Activated naive CD4-positive, alpha-beta T cell treated with anti-CD3 and anti-CD28 coated beads, Interleukin-2, amount 10 ng/mL, durations not matched to agents 7 days and 5 days (primary cell): ENCODE results near the gene FBXO27.
"Not testable (repeated sequence)": the region's sequence is repeated elsewhere in the genome, so short reads cannot be mapped to it uniquely, and the experiment has no call there.

Source experiments
- CTCF ChIA-PET: fragments of 350-600 bp; sonication (Branson Sonifier 250); formaldehyde crosslinking; loops from one replicate; lab custom pipeline; 2021; ENCODE audit warnings: antibody characterized with exemption; lab: Charles Lee
- DNase-seq: peaks from one replicate; pipeline ENCODE4 v3.0.0-alpha.2; 2020
- H3K27ac Mint-ChIP-seq: one replicate; pipeline ENCODE4 v1.8.0; 2021; ENCODE audit warnings: mild to moderate bottlenecking, moderate library complexity, mixed read lengths
- H3K27me3 Mint-ChIP-seq: one replicate; pipeline ENCODE4 v1.8.0; 2021; ENCODE audit warnings: mild to moderate bottlenecking, mixed read lengths
- H3K36me3 Mint-ChIP-seq: one replicate; pipeline ENCODE4 v1.8.0; 2021; ENCODE audit warnings: mixed read lengths
- H3K4me1 Mint-ChIP-seq: one replicate; pipeline ENCODE4 v1.8.0; 2021; ENCODE audit warnings: mixed read lengths
- H3K4me3 Mint-ChIP-seq: one replicate; pipeline ENCODE4 v1.8.0; 2021; ENCODE audit warnings: mild to moderate bottlenecking, moderate library complexity, mixed read lengths
- H3K9me3 Mint-ChIP-seq: one replicate; pipeline ENCODE4 v1.8.0; 2021; ENCODE audit warnings: mixed read lengths

FBXO27 gene

DNA sequence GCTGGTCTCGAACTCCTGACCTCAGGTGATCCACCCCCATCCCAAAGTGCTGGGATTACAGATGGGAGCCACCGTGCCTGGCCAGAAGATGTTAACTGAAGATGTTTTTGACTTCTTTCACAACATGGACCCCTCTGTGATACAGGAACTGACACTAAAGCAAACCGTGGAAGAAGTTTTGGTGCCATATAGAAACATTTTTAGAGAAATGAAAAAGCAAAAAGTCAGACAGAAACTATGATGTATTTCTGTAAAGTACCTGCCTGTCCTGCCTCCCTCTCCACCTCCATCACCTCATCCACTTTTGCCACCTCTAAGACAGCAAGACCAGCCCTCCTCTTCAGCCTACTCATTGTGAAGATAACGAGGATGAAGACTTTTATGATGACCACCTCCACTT is 11.3 kb downstream of the FBXO27 start:
- Mint-ChIP-seq H3K36me3 (no peaks in the 10 kb centered on the region), H3K9me3 (peaks cover 1% of the 10 kb centered on the region), H3K27me3 (peaks cover 12% of the 10 kb centered on the region), H3K27ac (no peak overlapping the region), H3K4me3 (no peak overlapping the region), H3K4me1 (no peaks in the 10 kb centered on the region)
- DNase-seq = no peak
- CTCF ChIA-PET = no interaction called here

DNA sequence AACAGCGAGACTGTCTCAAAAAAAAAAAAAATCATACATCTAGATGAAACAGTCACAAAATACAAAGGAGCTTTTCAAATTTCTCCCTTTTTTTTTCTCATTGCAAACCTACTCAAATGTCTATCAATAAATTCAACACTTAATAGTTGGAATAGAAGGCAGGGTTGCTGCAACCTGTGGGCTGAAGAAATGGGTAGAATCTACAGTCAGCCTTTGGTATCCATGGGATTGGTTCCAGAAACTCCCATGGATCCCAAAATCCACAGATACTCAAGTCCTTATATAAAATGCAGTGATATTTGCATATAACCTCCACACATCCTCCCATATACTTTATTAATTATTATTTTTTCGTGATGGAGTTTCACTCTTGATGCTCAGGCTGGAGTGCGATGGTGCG is 14.7 kb downstream of the FBXO27 start:
- H3K4me3 Mint-ChIP-seq = no peak overlapping the region
- peaks cover 10% of the 10 kb centered on the region for H3K27me3 Mint-ChIP-seq
- no peaks in the 10 kb centered on the region for H3K36me3 Mint-ChIP-seq
- peaks cover 1% of the 10 kb centered on the region for H3K9me3 Mint-ChIP-seq
- H3K4me1 Mint-ChIP-seq = no peaks in the 10 kb centered on the region
- no peak overlapping the region for H3K27ac Mint-ChIP-seq
- CTCF ChIA-PET = no interaction called here
- no peak for DNase-seq

DNA sequence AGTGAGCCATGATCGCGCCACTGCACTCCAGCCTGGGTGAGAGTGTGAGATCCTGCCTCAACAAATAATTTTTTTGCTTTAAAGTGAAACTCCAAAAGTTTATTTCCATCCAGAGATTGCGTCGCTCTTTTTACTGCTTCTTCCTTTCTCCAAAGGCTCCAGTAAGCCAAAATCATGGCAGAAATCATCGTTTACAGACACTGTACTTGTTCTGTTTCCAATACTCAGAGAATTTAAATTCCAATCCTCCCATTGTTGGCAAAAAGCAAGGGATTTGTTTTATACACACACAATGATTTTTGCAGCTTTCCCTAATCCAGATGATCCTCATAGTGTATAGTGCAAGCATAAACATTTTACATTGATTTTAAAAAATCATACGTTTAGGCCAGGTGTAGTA is 15.3 kb downstream of the FBXO27 start:
- Mint-ChIP-seq H3K36me3 (no peaks in the 10 kb centered on the region), H3K9me3 (peaks cover 1% of the 10 kb centered on the region), H3K27me3 (peaks cover 10% of the 10 kb centered on the region), H3K4me3 (no peak overlapping the region), H3K27ac (no peak overlapping the region), H3K4me1 (no peaks in the 10 kb centered on the region)
- no peak for DNase-seq
- CTCF ChIA-PET = no interaction called here

DNA sequence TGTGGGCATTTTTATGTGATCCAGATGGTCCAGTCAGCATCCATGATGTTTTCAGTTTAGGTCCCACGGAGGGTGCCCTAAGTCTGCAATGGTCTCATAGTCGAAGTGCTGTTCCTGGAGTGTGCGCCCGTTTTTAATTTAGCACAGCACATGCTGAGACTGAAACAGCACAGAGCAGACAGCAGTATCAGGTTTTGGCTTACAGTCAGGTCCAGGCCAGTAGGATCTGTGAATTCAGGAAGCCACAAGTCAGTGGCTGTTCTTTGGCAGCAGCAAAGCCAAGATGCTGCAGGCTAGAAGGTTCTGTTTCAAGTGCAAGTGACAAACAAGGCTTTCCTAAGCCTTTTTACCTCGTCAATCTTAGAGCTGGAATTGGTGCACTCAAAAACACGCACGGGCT is 18.3 kb downstream of the FBXO27 start:
- no peak overlapping the region for H3K27ac Mint-ChIP-seq
- no peaks in the 10 kb centered on the region for H3K4me1 Mint-ChIP-seq
- H3K9me3 Mint-ChIP-seq = no peaks in the 10 kb centered on the region
- CTCF ChIA-PET = no interaction called here
- peaks cover 13% of the 10 kb centered on the region for H3K27me3 Mint-ChIP-seq
- no peaks in the 10 kb centered on the region for H3K36me3 Mint-ChIP-seq
- no peak overlapping the region for H3K4me3 Mint-ChIP-seq
- DNase-seq = no peak

DNA sequence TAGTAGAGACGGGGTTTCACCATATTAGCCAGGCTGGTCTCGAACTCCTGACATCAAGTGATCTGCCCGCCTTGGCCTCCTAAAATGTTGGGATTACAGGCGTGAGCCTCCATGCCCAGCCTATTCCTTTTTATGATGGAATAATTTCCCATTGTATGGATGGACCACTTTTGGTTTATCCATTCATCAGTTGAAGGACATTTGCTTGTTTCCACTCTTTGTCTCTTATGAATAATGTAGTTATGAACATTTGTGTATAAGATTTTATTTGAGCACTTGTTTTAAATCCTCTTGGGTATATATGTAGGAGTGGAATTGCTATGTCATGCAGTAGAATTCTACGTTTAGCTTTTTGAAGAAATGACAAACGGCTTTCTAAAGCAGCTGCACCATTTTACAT is 23.3 kb downstream of the FBXO27 start:
- CTCF ChIA-PET = no interaction called here
- H3K27me3 Mint-ChIP-seq = peaks cover 27% of the 10 kb centered on the region
- no peaks in the 10 kb centered on the region for H3K9me3 Mint-ChIP-seq
- DNase-seq = no peak
- no peaks in the 10 kb centered on the region for H3K36me3 Mint-ChIP-seq
- peaks cover 7% of the 10 kb centered on the region for H3K4me1 Mint-ChIP-seq
- no peak overlapping the region for H3K27ac Mint-ChIP-seq
- no peak overlapping the region for H3K4me3 Mint-ChIP-seq

DNA sequence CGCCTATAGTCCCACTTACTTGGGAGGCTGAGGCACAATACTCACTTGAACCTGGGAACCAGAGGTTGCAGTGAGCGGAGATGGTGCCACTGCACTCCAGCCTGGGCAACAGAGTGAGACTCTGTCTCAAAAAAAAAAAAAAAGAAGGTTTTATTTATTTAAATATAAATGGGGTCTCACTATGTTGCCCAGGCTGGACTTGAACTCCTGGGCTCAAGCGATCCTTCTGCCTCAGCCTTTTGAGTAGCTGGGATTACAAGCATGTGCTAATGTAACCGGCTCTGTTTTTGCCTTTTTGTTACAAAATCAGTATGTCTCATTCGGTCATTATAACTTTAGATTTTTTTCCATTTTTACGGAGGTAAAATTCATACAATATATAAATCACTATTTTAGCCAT is 24.2 kb downstream of the FBXO27 start:
- DNase-seq = no peak
- Mint-ChIP-seq H3K4me3 (no peak overlapping the region), H3K36me3 (no peaks in the 10 kb centered on the region), H3K27ac (no peak overlapping the region), H3K27me3 (peaks cover 29% of the 10 kb centered on the region), H3K4me1 (peaks cover 7% of the 10 kb centered on the region), H3K9me3 (no peaks in the 10 kb centered on the region)
- CTCF ChIA-PET = no interaction called here

DNA sequence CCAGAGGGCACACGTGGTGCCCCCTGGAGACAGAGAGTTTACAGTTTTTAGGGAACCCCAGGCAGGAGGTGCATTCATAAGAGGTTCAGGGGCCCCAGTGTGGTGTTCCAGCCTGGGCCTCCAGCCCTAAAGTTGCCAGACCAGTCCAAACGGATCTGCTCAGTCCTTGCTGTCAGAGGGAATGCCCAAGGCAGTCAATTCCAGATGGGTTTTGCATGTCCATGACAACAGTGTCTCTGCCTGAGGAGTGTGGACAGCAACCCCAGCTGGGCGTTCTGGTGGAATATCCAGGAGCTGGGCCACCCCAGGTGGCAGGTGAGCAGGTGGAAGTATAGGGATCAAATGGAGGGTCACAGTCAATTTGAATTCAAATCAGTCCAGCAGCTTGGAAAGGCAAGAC is 25.3 kb downstream of the FBXO27 start:
- Mint-ChIP-seq H3K9me3 (no peaks in the 10 kb centered on the region), H3K4me3 (no peak overlapping the region), H3K4me1 (peaks cover 7% of the 10 kb centered on the region), H3K27me3 (peaks cover 33% of the 10 kb centered on the region), H3K27ac (no peak overlapping the region), H3K36me3 (no peaks in the 10 kb centered on the region)
- CTCF ChIA-PET = no interaction called here
- no peak for DNase-seq

DNA sequence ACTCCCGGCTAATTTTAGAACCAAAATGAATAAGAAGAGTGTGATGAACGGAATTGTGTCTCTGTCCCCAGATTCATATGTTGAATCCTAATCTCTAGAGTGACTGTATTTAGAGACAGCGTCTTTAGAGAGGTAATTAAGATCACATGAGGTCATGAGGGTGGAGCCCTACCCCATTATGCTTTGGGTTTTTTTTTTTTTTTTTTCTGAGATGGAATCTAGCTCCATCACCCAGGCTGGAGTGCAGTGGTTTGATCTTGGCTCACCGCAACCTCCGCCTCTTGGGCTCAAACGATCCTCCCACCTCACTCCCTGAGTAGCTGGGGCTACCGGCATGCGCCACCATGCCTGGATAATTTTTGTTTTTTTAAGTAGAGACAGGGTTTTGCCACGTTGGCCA is 27.9 kb downstream of the FBXO27 start:
- Mint-ChIP-seq H3K36me3 (no peaks in the 10 kb centered on the region), H3K27ac (no peak overlapping the region), H3K4me3 (no peak overlapping the region), H3K4me1 (peaks cover 7% of the 10 kb centered on the region), H3K9me3 (no peaks in the 10 kb centered on the region), H3K27me3 (peaks cover 36% of the 10 kb centered on the region)
- CTCF ChIA-PET = no interaction called here
- DNase-seq = no peak

DNA sequence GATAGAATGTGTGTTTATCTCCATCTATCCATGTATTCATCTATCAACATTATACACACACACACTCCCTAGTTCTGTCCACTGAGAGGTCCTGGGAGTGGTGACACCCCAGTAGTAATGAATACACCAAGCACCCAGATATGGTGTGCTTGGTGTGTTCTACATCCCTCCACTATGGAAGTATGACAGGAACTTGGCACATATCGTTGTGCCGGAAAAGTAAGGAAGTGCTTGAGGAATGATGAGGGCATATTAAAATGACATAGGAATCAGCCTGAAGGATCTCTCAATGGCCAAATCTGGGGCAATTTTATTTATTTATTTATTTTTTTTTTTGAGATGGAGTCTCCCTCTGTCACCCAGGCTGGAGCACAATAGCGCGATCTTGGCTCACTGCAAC is 28.6 kb downstream of the FBXO27 start:
- peaks cover 36% of the 10 kb centered on the region for H3K27me3 Mint-ChIP-seq
- peaks cover 7% of the 10 kb centered on the region for H3K4me1 Mint-ChIP-seq
- CTCF ChIA-PET = no interaction called here
- no peak for DNase-seq
- H3K36me3 Mint-ChIP-seq = no peaks in the 10 kb centered on the region
- no peak overlapping the region for H3K4me3 Mint-ChIP-seq
- H3K27ac Mint-ChIP-seq = no peak overlapping the region
- H3K9me3 Mint-ChIP-seq = no peaks in the 10 kb centered on the region

DNA sequence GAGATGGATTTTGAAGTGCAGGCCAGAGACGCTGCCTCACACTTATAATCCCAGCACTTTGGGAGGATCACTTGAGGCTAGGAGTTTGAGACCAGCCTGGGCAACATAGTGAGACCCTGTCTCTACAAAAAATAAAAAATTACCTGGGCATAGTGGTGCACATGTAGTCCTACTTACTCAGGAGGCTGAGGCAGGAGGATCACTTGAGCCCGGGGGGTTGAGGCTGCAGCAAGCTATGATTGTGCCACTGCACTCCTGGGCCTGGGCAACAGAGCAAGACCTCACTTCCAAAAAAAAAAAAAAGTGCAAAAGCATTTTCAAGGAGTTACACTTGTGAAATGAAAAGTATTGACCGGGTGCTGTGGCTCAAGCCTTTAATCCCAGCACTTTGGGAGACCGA is 29.2 kb downstream of the FBXO27 start:
- H3K27me3 Mint-ChIP-seq = peaks cover 36% of the 10 kb centered on the region
- H3K9me3 Mint-ChIP-seq = no peaks in the 10 kb centered on the region
- no peak overlapping the region for H3K4me3 Mint-ChIP-seq
- no peaks in the 10 kb centered on the region for H3K36me3 Mint-ChIP-seq
- CTCF ChIA-PET = no interaction called here
- H3K4me1 Mint-ChIP-seq = peaks cover 7% of the 10 kb centered on the region
- DNase-seq = no peak
- H3K27ac Mint-ChIP-seq = no peak overlapping the region

DNA sequence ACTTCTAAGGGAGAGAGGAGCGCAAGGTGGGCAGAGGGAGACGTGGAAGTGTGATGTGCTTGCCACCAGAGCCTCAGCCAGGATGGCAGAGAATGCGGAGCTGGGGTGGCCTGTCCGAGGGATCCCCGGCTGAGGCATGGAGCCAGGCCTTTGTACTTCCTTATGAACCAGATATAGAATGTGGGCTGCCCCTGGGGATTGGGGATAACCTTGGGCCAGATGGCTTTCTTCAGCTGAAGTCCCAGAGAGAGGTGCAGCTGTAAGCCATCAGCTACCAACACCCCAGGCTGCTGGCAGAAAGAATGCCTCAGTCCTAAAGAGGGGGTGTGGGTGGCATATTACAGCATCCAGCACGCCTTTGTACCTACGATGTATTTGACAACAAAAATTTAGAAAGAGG is 31.3 kb downstream of the FBXO27 start:
- CTCF ChIA-PET = no interaction called here
- Mint-ChIP-seq H3K27me3 (peaks cover 23% of the 10 kb centered on the region), H3K36me3 (no peaks in the 10 kb centered on the region), H3K9me3 (no peaks in the 10 kb centered on the region), H3K4me1 (peaks cover 3% of the 10 kb centered on the region), H3K4me3 (no peak overlapping the region), H3K27ac (no peak overlapping the region)
- DNase-seq = no peak

DNA sequence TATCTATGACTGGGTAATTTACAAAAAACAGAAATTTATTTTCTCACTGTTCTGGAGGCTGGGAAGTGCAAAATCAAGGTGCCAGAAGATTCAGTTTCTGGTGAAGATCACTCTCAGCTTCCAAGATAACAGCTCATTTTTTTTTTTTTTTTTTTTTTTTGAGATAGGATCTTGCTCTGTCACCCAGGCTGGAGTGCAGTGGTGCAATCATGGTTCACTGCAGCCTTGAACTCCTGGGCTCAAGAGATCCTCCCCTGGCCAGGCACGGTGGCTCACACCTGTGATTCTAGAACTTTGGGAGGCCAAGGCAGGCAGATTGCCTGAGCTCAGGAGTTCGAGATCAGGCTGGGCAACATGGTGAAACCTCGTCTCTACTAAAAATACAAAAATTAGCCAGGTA is 34.8 kb downstream of the FBXO27 start:
- H3K4me3 Mint-ChIP-seq, H3K4me1 Mint-ChIP-seq, H3K36me3 Mint-ChIP-seq, CTCF ChIA-PET, H3K9me3 Mint-ChIP-seq, H3K27ac Mint-ChIP-seq, DNase-seq: not testable (repeated sequence)
- H3K27me3 Mint-ChIP-seq = peaks cover 17% of the 10 kb centered on the region

DNA sequence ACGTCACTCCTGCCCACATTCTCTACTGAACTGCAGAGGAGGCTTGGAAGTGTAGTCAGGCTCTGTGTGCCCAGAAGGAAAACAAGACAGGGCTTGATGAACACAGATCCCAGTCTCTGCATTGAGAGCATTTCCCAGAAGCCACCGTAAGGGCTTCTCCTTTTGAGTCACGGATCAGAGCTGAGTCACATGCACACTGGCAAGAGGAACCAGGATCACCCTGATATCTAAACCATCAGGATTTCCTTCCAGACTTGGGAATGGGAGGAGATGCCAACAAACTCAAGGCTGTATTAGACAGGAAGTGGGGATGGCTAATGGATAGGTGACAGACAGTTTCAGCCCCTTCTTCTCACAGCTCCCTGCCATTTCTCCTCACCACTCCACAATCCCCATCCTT is 39.1 kb downstream of the FBXO27 start:
- H3K27me3 Mint-ChIP-seq = peaks cover 45% of the 10 kb centered on the region

DNA sequence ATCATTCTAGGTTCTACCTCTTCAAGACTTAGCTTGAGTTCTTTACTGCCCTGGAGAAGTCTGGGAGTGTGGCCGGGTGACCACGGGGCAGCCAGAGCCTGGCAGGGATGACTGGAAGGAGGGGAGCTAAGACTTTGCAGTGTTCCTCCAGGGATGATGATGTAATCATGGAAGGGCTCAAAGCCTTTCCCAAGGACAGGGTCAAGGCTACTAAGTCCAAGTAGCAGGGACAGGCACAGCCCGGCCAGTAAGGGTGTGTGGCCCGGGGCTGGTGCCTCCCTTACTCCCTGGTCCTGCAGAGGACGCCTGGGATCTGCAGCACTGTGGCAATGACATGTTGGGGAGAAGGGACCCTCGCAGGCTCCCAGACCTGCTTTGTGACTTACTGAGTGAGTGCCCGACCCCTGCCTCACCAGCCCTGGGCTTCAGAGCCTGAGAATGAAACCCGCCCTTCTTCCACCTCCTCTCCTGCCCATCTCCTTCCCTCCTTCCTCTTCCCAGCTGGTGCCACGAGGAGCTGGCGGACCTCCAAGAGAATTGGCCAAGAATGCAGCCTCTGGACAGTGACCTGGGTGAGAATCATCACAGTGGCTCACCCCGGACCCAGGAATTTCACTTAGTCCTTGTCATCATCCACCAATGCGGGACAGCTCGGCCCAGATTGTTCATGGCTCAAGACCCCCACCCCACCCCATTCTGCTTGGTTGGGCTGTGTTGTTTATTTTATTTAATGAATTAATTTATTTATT is 41.2 kb downstream of the FBXO27 start:
- CTCF ChIA-PET = no interaction called here
- Mint-ChIP-seq H3K4me3 (no peak overlapping the region), H3K27ac (no peak overlapping the region), H3K27me3 (peaks cover 49% of the 10 kb centered on the region), H3K36me3 (no peaks in the 10 kb centered on the region), H3K4me1 (no peaks in the 10 kb centered on the region), H3K9me3 (no peaks in the 10 kb centered on the region)
- DNase-seq = no peak

More for the DNA sequence above, 39.1 kb downstream of the FBXO27 start:
- Mint-ChIP-seq H3K4me3 (no peak overlapping the region), H3K36me3 (no peaks in the 10 kb centered on the region), H3K27ac (no peak overlapping the region), H3K9me3 (no peaks in the 10 kb centered on the region), H3K4me1 (no peaks in the 10 kb centered on the region)
- no peak for DNase-seq
- CTCF ChIA-PET = no interaction called here

DNA sequence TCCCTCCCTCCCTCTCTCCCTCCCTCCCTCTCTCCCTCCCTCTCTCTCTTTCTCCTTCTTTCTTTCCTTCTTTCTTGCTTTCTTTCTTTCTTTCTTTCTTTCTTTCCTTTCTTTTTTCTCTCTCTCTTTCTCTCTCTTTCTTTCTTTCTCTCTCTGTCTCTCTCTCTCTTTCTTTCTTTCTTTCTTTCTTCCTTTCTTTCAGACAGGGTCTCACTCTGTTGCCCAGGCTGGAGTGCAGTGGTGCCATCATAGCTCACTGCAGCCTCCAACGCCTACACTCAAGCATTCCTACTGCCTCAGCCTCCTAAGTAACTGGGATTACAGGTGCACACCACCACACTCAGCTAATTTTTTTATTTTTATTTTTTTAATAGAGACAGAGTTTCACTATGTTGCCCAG is 42.7 kb downstream of the FBXO27 start:
- H3K27ac Mint-ChIP-seq, H3K9me3 Mint-ChIP-seq, CTCF ChIA-PET, DNase-seq, H3K4me3 Mint-ChIP-seq, H3K36me3 Mint-ChIP-seq, H3K4me1 Mint-ChIP-seq: not testable (repeated sequence)
- H3K27me3 Mint-ChIP-seq = peaks cover 55% of the 10 kb centered on the region
